ENCODE data around the gene CREB3L4. TPM values are rescaled to one million over a fixed set of nuclear protein-coding genes. Genes with fewer than 3 reads are reported as not detected.

Gene CREB3L4
- total and polyA plus RNA-seq, 2 of the 4 experiments (the other 2 are of a cell fraction): 6.5 to 9.8 TPM

GRCh38 chr1:153995640-153996039, 27.9 kb downstream of the CREB3L4 start:
- BruUV-seq (replicated peaks): no TSS peak
- Histone ChIP-seq H4K91ac (ENCODE audit: insufficient read depth, low read depth, low read length) (no peak overlapping the region), H3K4me2 (ENCODE audit: low read depth, low read length) (no peak overlapping the region), H3K79me1 (ENCODE audit: low read depth in 1 of 2, low read length in 2 of 2) (peaks cover 17 to 37% of the 10 kb centered on the region in 2 experiments), H2BK120ac (ENCODE audit: low read depth, low read length) (no peak overlapping the region), H3K4me1 (ENCODE audit: control insufficient read depth, insufficient read depth, low read length) (0 out of 2 replicates have a peak, but pooled peaks cover 2% of the 10 kb centered on the region), H4K5ac (ENCODE audit: low read depth, low read length) (no peak overlapping the region), H4K20me1 (ENCODE audit: insufficient read depth, low read length) (peaks cover 23% of the 10 kb centered on the region; the same call in 1 of the 2 replicates), H2BK15ac (ENCODE audit: low read depth, low read length) (no peak overlapping the region), H3K27me3 (ENCODE audit: control insufficient read depth, insufficient read depth, low read length) (no peaks in the 10 kb centered on the region), H3K4me3 (ENCODE audit: insufficient read depth, low read depth, low read length) (no peak overlapping the region), H3K56ac (ENCODE audit: extremely low read depth, insufficient read depth, low read length) (no peak overlapping the region), H2AK5ac (ENCODE audit: low read depth, low read length) (no peak overlapping the region), H3K4ac (ENCODE audit: low read depth, low read length) (no peak overlapping the region), H3K9me1 (ENCODE audit: insufficient read depth, low read length) (peaks cover 4% of the 10 kb centered on the region; the same call in 1 of the 2 replicates), H2AK9ac (replicated peaks; ENCODE audit: low read depth, low read length, poor library complexity) (no peak overlapping the region), H2AFZ (replicated peaks; ENCODE audit: low read length, poor library complexity) (no peak overlapping the region), H3K23ac (ENCODE audit: low read depth, low read length) (no peak overlapping the region), H3K18ac (ENCODE audit: low read depth, low read length) (no peak overlapping the region), H3K9ac (ENCODE audit: low read depth, low read length) (no peak overlapping the region), H3K36me3 (ENCODE audit: control insufficient read depth, insufficient read depth, low read length) (peaks cover 28% of the 10 kb centered on the region), H3K27ac (ENCODE audit: insufficient read depth, low read length) (no peak overlapping the region), H2BK5ac (ENCODE audit: low read depth, low read length, poor library complexity, severe bottlenecking) (no peak overlapping the region), H2BK20ac (ENCODE audit: low read depth, low read length) (no peak overlapping the region), H3K14ac (replicated peaks; ENCODE audit: low read depth, low read length) (no peak overlapping the region), H4K8ac (ENCODE audit: low read depth in 2 of 2, low read length in 2 of 2) (no peak overlapping the region), H3K9me3 (ENCODE audit: control insufficient read depth, insufficient read depth, low read length) (no peaks in the 10 kb centered on the region)
- ATAC-seq (ENCODE audit: low read depth) (no peak), DNase-seq (no peak)
- WGBS, 2 experiments (ENCODE audit: extremely low coverage in 2 of 2, insufficient read length in 1 of 2): 97% methylated on average over 6 of the region's 11 CpGs; no CpG with 5 or more reads in 1 of the 2 experiments
- POLR2A ChIA-PET (ENCODE audit: unreplicated experiment): no interaction called here
- intact Hi-C loops (cut with micrococcal nuclease) (no loop called here), dilution Hi-C loops (cut with HindIII; ENCODE audit: low sequenced_read_pairs, unreplicated experiment) (no loop called here), in situ Hi-C loops (cut with MboI; ENCODE audit: low sequenced_read_pairs) (no loop called here)
- CTCF ChIA-PET: no interaction called here
- TF ChIP-seq CHD1 (IDR thresholded peaks at IDR 0.05; ENCODE audit: low read depth, low read length): no peak
- no peak for TF ChIP-seq RFX5 (IDR thresholded peaks at IDR 0.05; ENCODE audit: low read depth, low read length)
- no peak for TF ChIP-seq MAFK (IDR thresholded peaks at IDR 0.05; ENCODE audit: low read depth, low read length)
- TF ChIP-seq ELK1 (IDR thresholded peaks at IDR 0.05; ENCODE audit: borderline replicate concordance, low read depth, low read length): no peak
- no peak for TF ChIP-seq RCOR1 (IDR thresholded peaks at IDR 0.05; ENCODE audit: insufficient replicate concordance, low read length)
- no peak for TF ChIP-seq FOS (IDR thresholded peaks at IDR 0.05; ENCODE audit: low read depth, low read length)
- TF ChIP-seq RAD21 (IDR thresholded peaks at IDR 0.05; ENCODE audit: low read length): no peak
- TF ChIP-seq CTCF (conservative IDR thresholded peaks at IDR 0.05; ENCODE audit: low read depth, low read length): no peak
- no peak for TF ChIP-seq SMC3 (IDR thresholded peaks at IDR 0.05; ENCODE audit: low read depth, low read length)
- TF ChIP-seq USF2 (IDR thresholded peaks at IDR 0.05; ENCODE audit: low read depth, low read length): no peak
- no peak for TF ChIP-seq NFE2L2 (IDR thresholded peaks at IDR 0.05; ENCODE audit: low read depth, low read length)
- TF ChIP-seq CEBPB (IDR thresholded peaks at IDR 0.05; ENCODE audit: low read depth, low read length): no peak
- no peak for TF ChIP-seq MXI1 (IDR thresholded peaks at IDR 0.05; ENCODE audit: borderline replicate concordance, low read depth, low read length)
- no peak for TF ChIP-seq POLR2A (IDR thresholded peaks at IDR 0.05; ENCODE audit: low read depth, low read length)
- no peak for TF ChIP-seq MAZ (IDR thresholded peaks at IDR 0.05; ENCODE audit: borderline replicate concordance, low read depth, low read length)
- no peak for TF ChIP-seq BHLHE40 (IDR thresholded peaks at IDR 0.05; ENCODE audit: low read depth, low read length)
